GM12873 (cell line): ENCODE data around the gene OR52W1.

Experiments
- TF ChIP-seq, protein P1 (sequence below): IDR thresholded peaks from 2 replicates; pipeline ENCODE4 v1.5.1; 2012; ENCODE audit warnings: low read depth, mild to moderate bottlenecking, moderate library complexity, low read length, control low read depth; ENCODE audit not compliant: insufficient read depth; ENCODE audit errors: missing control alignments

The OR52W1 gene

GRCh38 chr11:6199174-6199810 lies at the start of gene OR52W1:
Gene OR52W1, plus strand, starts transcription at chr11:6199224. Its CDS starts 0 bp downstream, at chr11:6199224.
- TF ChIP-seq, protein P1, sequence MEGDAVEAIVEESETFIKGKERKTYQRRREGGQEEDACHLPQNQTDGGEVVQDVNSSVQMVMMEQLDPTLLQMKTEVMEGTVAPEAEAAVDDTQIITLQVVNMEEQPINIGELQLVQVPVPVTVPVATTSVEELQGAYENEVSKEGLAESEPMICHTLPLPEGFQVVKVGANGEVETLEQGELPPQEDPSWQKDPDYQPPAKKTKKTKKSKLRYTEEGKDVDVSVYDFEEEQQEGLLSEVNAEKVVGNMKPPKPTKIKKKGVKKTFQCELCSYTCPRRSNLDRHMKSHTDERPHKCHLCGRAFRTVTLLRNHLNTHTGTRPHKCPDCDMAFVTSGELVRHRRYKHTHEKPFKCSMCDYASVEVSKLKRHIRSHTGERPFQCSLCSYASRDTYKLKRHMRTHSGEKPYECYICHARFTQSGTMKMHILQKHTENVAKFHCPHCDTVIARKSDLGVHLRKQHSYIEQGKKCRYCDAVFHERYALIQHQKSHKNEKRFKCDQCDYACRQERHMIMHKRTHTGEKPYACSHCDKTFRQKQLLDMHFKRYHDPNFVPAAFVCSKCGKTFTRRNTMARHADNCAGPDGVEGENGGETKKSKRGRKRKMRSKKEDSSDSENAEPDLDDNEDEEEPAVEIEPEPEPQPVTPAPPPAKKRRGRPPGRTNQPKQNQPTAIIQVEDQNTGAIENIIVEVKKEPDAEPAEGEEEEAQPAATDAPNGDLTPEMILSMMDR = no peak

GRCh38 chr11:6151117-6151516 lies 47.9 kb upstream of the OR52W1 start:
- TF ChIP-seq, protein P1 = no peak

GRCh38 chr11:6152126-6152525 lies 46.9 kb upstream of the OR52W1 start:
- TF ChIP-seq, protein P1 = no peak

DNA sequence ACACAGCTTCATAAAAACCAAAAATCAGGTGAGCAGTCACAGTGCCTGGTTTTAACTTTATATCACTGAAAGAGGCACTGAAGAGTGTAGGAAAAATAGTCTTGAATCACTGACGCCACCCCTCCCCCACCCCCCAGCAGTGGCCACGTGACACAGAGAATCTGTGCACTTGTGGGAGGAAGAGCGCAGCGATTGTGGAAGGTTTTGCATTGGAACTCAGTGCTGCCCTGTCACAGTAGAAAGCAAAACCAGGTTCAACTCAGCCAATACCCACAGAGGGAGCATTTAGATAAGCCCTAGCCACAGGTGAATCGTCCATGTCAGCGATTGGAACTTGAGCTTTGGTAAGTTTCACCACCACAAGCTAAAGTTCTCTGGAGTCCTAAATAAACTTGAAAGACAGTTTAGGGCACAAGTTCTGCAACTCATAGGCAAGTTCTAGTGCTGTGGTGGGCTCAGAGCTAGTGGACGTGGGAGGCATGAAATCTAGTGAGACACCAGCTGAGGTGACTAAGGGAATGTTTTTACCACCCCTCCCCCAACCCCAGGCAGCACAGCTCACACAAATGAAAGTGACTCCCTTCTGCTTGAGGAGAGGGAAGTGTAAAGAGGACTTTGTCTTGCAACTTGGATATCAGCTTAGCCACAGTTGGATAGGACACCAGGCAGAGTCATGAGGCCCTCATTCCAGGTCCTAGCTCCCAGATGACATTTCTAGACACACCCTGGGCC lies 42.2 kb upstream of the OR52W1 start:
- TF ChIP-seq, protein P1 = no peak

- TF ChIP-seq, protein P1 = no peak
These were observed 28.8 kb upstream of the OR52W1 start, which contains the start of gene OR52B2 for GRCh38 chr11:6170226-6170625. Gene OR52B2, minus strand, starts transcription at chr11:6170326. Its CDS starts 0 bp downstream, at chr11:6170326.

GRCh38 chr11:6175440-6175839 lies 23.6 kb upstream of the OR52W1 start:
- TF ChIP-seq, protein P1 = no peak

DNA sequence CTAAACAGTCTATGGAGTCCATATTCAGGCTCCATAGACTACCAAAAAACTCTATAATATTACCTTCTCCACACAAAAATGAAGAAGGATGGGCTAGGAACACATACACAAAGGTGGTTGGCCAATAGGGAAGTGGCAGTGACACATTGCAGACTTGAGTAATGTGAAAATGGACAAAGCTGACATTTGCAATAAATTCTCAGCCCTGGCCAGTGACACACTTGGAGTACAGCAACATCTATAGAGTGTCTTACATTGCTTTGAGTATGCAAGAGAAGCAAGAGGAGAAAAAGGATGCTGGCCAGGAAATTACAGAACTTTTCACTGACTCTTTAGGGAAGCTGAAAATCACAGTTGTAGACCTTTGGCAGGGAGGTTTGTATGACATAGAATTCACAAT lies 7.3 kb upstream of the OR52W1 start:
- TF ChIP-seq, protein P1 = no peak
